H1 (cell line): ENCODE data around the gene SLC25A30. TPM values are rescaled to one million over a fixed set of nuclear protein-coding genes. Genes with fewer than 3 reads are reported as not detected.

Experiments
- CTCF ChIA-PET: fragments of 300-600 bp; sonication (Branson Sonifier 250); formaldehyde crosslinking; loops from one replicate; lab custom pipeline; 2021; ENCODE audit not compliant: partially characterized antibody; lab: Charles Lee
- POLR2A ChIA-PET: fragments of 300-600 bp; sonication (Branson Sonifier 250); formaldehyde crosslinking; loops from one replicate; lab custom pipeline; 2021; ENCODE audit warnings: inconsistent platforms; ENCODE audit not compliant: partially characterized antibody; lab: Charles Lee
- DNase-seq, 2 experiments: peaks; one replicate each; pipeline versions ENCODE4 v3.0.0 to v3.0.0-alpha.2; 2010 to 2022; ENCODE audit warnings: low spot score in 2 of 2, low read depth in 1 of 2, mixed read lengths in 1 of 2
- FAIRE-seq: peaks from 2 replicates; lab custom pipeline; 2011; peaks lifted over from hg19 to GRCh38; lab: Jason Lieb, UNC
- H2AFZ ChIP-seq: 2 replicates; pipeline ENCODE4 v1.8.1; 2012; ENCODE audit warnings: low read length, inconsistent platforms
- H2AK5ac ChIP-seq: 2 replicates; pipeline ENCODE4 v1.6.1; 2013; ENCODE audit warnings: low read depth, low read length
- H2BK120ac ChIP-seq: replicated peaks from 2 replicates; pipeline ENCODE3; 2013; ENCODE audit warnings: low read depth, low read length, inconsistent platforms
- H2BK12ac ChIP-seq: 2 replicates; pipeline ENCODE4 v1.6.1; 2013; ENCODE audit warnings: low read depth, low read length
- H2BK15ac ChIP-seq: 2 replicates; pipeline ENCODE4 v1.6.1; 2013; ENCODE audit warnings: low read length
- H2BK20ac ChIP-seq: 2 replicates; pipeline ENCODE4 v1.6.1; 2013; ENCODE audit warnings: low read length
- H2BK5ac ChIP-seq: 2 replicates; pipeline ENCODE4 v1.6.1; 2013; ENCODE audit warnings: low read depth, low read length
- H3K14ac ChIP-seq: 2 replicates; pipeline ENCODE4 v1.6.1; 2013; ENCODE audit warnings: inconsistent platforms; ENCODE audit not compliant: insufficient read length
- H3K18ac ChIP-seq: 2 replicates; pipeline ENCODE4 v1.6.1; 2013; ENCODE audit warnings: low read length; ENCODE audit errors: extremely low read depth
- H3K23ac ChIP-seq: 2 replicates; pipeline ENCODE4 v1.6.1; 2013; ENCODE audit warnings: inconsistent platforms; ENCODE audit not compliant: insufficient read length
- H3K23me2 ChIP-seq: 2 replicates; pipeline ENCODE4 v1.6.1; 2013; ENCODE audit warnings: low read depth, low read length
- H3K27ac ChIP-seq: 2 replicates; pipeline ENCODE4 v1.6.1; 2011; ENCODE audit warnings: low read depth, low read length, inconsistent platforms
- H3K27me3 ChIP-seq, 4 experiments: replicated peaks in 1 of 4; 1 replicate in 1 of 4; 2 replicates in 3 of 4; pipeline versions ENCODE4 v1.6.1 to v1.8.1; 2011 to 2013; ENCODE audit warnings: low read length in 3 of 4, mild to moderate bottlenecking in 3 of 4, inconsistent platforms in 2 of 4, mixed read lengths in 2 of 4, moderate library complexity in 1 of 4; ENCODE audit not compliant: control insufficient read depth in 3 of 4, insufficient read depth in 3 of 4; ENCODE audit errors: extremely low read depth in 1 of 4
- H3K36me3 ChIP-seq, 4 experiments: 2 replicates each; pipeline versions ENCODE4 v1.6.1 to v1.8.1; 2011 to 2013; ENCODE audit warnings: mild to moderate bottlenecking in 4 of 4, low read length in 3 of 4, moderate library complexity in 2 of 4, control low read depth in 1 of 4, inconsistent platforms in 1 of 4; ENCODE audit not compliant: insufficient read depth in 4 of 4, control insufficient read depth in 2 of 4
- H3K4ac ChIP-seq: replicated peaks from 2 replicates; pipeline ENCODE3; 2013; ENCODE audit warnings: low read length, low read depth, mixed read lengths, inconsistent platforms; ENCODE audit not compliant: insufficient read length
- H3K4me1 ChIP-seq, 4 experiments: replicated peaks in 1 of 4; 1 replicate in 1 of 4; 2 replicates in 3 of 4; pipeline versions ENCODE4 v1.6.1 to v1.8.1; 2011 to 2013; ENCODE audit warnings: low read length in 3 of 4, inconsistent platforms in 2 of 4, mixed read lengths in 1 of 4; ENCODE audit not compliant: insufficient read depth in 4 of 4, control insufficient read depth in 3 of 4
- H3K4me2 ChIP-seq, 2 experiments: 2 replicates each; pipeline versions ENCODE4 v1.6.1 to v1.8.1; 2011 to 2013; ENCODE audit warnings: low read depth in 2 of 2, low read length in 2 of 2, control low read depth in 1 of 2, inconsistent platforms in 1 of 2, mild to moderate bottlenecking in 1 of 2; ENCODE audit not compliant: insufficient read depth in 1 of 2
- H3K4me3 ChIP-seq, 4 experiments: fragments of 200-600, 300-600 bp in 1 of 4; sonication (generic), shearing (Covaris generic), sonication (Bioruptor Twin) in 1 of 4; 2 replicates each; pipeline versions ENCODE4 v1.5.1 to v1.8.1; 2011 to 2016; ENCODE audit warnings: low read length in 4 of 4, low read depth in 3 of 4, control low read depth in 2 of 4, inconsistent platforms in 2 of 4, mild to moderate bottlenecking in 2 of 4, mixed read lengths in 1 of 4, moderate library complexity in 1 of 4; ENCODE audit not compliant: insufficient read depth in 2 of 4; ENCODE audit errors: extremely low read depth in 1 of 4
- H3K56ac ChIP-seq: replicated peaks from 2 replicates; pipeline ENCODE3; 2013; ENCODE audit warnings: low read depth, mild to moderate bottlenecking, mixed read lengths, low read length, inconsistent platforms; ENCODE audit not compliant: insufficient read length
- H3K79me1 ChIP-seq: 2 replicates; pipeline ENCODE4 v1.6.1; 2013; ENCODE audit warnings: low read depth, low read length, control low read depth
- H3K79me2 ChIP-seq, 2 experiments: 2 replicates each; pipeline versions ENCODE4 v1.6.1 to v1.8.1; 2012 to 2013; ENCODE audit warnings: low read length in 2 of 2, mild to moderate bottlenecking in 2 of 2, inconsistent platforms in 1 of 2; ENCODE audit not compliant: insufficient read depth in 2 of 2, control insufficient read depth in 1 of 2
- H3K9ac ChIP-seq, 4 experiments: replicated peaks in 1 of 4; 1 replicate in 1 of 4; 2 replicates in 3 of 4; pipeline versions ENCODE4 v1.6.1 to v1.8.1; 2011 to 2013; ENCODE audit warnings: low read depth in 3 of 4, low read length in 3 of 4, control low read depth in 2 of 4, mild to moderate bottlenecking in 2 of 4, moderate library complexity in 2 of 4, inconsistent platforms in 1 of 4; ENCODE audit errors: extremely low read depth in 1 of 4
- H3K9me3 ChIP-seq, 2 experiments: 2 replicates each; pipeline versions ENCODE4 v1.6.1 to v1.8.1; 2012 to 2013; ENCODE audit warnings: mild to moderate bottlenecking in 2 of 2, moderate library complexity in 2 of 2, control low read depth in 1 of 2, inconsistent platforms in 1 of 2, low read depth in 1 of 2, low read length in 1 of 2, mixed read lengths in 1 of 2; ENCODE audit not compliant: insufficient read depth in 2 of 2
- H4K20me1 ChIP-seq, 2 experiments: replicated peaks in 1 of 2; 2 replicates each; pipeline versions ENCODE3 to v1.8.1; 2011 to 2013; ENCODE audit warnings: inconsistent platforms in 2 of 2, low read length in 2 of 2, mild to moderate bottlenecking in 1 of 2; ENCODE audit not compliant: insufficient read depth in 2 of 2, control insufficient read depth in 1 of 2
- H4K5ac ChIP-seq: 2 replicates; pipeline ENCODE4 v1.6.1; 2013; ENCODE audit warnings: low read length, low read depth, mixed read lengths, inconsistent platforms; ENCODE audit not compliant: insufficient read length
- H4K8ac ChIP-seq: 2 replicates; pipeline ENCODE4 v1.8.0; 2013; ENCODE audit warnings: mild to moderate bottlenecking, moderate library complexity, low read length, inconsistent platforms; ENCODE audit not compliant: insufficient read depth; ENCODE audit errors: extremely low read depth
- H4K91ac ChIP-seq: replicated peaks from 2 replicates; pipeline ENCODE3; 2013; ENCODE audit warnings: low read length, mixed read lengths, inconsistent platforms; ENCODE audit not compliant: insufficient read length
- BRCA1 ChIP-seq: IDR thresholded peaks from 2 replicates; pipeline ENCODE4 v1.6.1; 2012; ENCODE audit warnings: low read depth, low read length, improper control_type of control experiment
- CBX5 ChIP-seq: fragments of 300-800, 300-1000 bp; sonication (generic); IDR thresholded peaks from 2 replicates; pipeline ENCODE4 v1.7.1; 2016; ENCODE audit warnings: antibody characterized with exemption, low read length, low read depth
- CTBP2 ChIP-seq: IDR thresholded peaks from 2 replicates; pipeline ENCODE4 v1.7.0; 2011; ENCODE audit warnings: borderline replicate concordance, mild to moderate bottlenecking, moderate library complexity, mixed read lengths, low read length; ENCODE audit not compliant: insufficient read depth, insufficient read length
- MAFK ChIP-seq: IDR thresholded peaks from 2 replicates; pipeline ENCODE4 v1.6.1; 2012; ENCODE audit warnings: low read depth, mild to moderate bottlenecking, improper control_type of control experiment, low read length
- RNF2 ChIP-seq: fragments of 200-900, 300-1000 bp; sonication (generic); IDR thresholded peaks from 2 replicates; pipeline ENCODE4 v1.7.1; 2016; ENCODE audit warnings: borderline replicate concordance, low read depth, mild to moderate bottlenecking, antibody characterized with exemption, low read length; ENCODE audit not compliant: poor library complexity, severe bottlenecking; ENCODE audit errors: missing control alignments
- SP2 ChIP-seq: IDR thresholded peaks from 2 replicates; pipeline ENCODE4 v1.6.1; 2012; ENCODE audit warnings: mild to moderate bottlenecking, low read length, inconsistent platforms
- SRF ChIP-seq: IDR thresholded peaks from 2 replicates; pipeline ENCODE4 v1.6.1; 2011; ENCODE audit warnings: mild to moderate bottlenecking, low read depth, low read length, moderate library complexity
- WGBS, 2 experiments: shearing (Covaris generic) in 1 of 2; methylation state at CpG; one replicate each; pipeline versions ENCODE4 v1.1.6 to v1.1.7; 2013 to 2015; ENCODE audit warnings: low lambda C conversion rate in 2 of 2, mixed read lengths in 2 of 2, inconsistent platforms in 1 of 2, low coverage in 1 of 2, missing lambda C conversion rate in 1 of 2; ENCODE audit not compliant: insufficient replicate concordance in 2 of 2, insufficient coverage in 1 of 2, insufficient read length in 1 of 2; ENCODE audit errors: extremely low coverage in 1 of 2, missing lambda C conversion rate in 1 of 2; 5-methylcytosine and 5-hydroxymethylcytosine counted together
- polyA plus RNA-seq, 7 experiments: library from polyadenylated mRNA; depleted of rRNA in 3 of 7; stranded (reverse) in 5 of 7; unstranded in 2 of 7; fragments of >200 nt in 5 of 7; fragments of 200-250 nt in 2 of 7; gene quantifications; 1 replicate in 5 of 7; 2 replicates in 1 of 7; 4 replicates in 1 of 7; pipeline versions ENCODE4 v1.2.1 to v1.2.3, GENCODE V29; 2011 to 2013; ENCODE audit warnings: missing spikeins in 2 of 7, mixed read lengths in 2 of 7
- total RNA-seq: library from RNA; stranded (reverse); fragmentation: NEBNext Ultra II Directional; extraction: Animal tissue kit (Norgen Biotek cat#: 25700); gene quantifications from 2 replicates; pipeline ENCODE4 v1.2.1, GENCODE V29; 2021

The SLC25A30 gene
- total and polyA plus RNA-seq, 2 of the 8 experiments (the other 6 are each of a cell fraction or from before 2014, with no cell fraction given): 2.1 to 8.7 TPM

GRCh38 chr13:45413826-45414307 lies 4.3 kb downstream of the SLC25A30 start:
- H2BK15ac ChIP-seq: no peak overlapping the region
- no peak overlapping the region for H4K5ac ChIP-seq
- H4K20me1 ChIP-seq: peaks cover 1 to 4% of the 10 kb centered on the region in 2 experiments
- H2BK20ac ChIP-seq: no peak overlapping the region
- H4K8ac ChIP-seq: no peak overlapping the region
- DNase-seq (no peak), FAIRE-seq (no peak)
- no peak overlapping the region for H3K14ac ChIP-seq
- H3K9me3 ChIP-seq: no peaks in the 10 kb centered on the region
- peaks cover 0 to 3% (median 0%) of the 10 kb centered on the region in 4 experiments; a peak in 2 of 7 replicates for H3K27me3 ChIP-seq
- no peaks in the 10 kb centered on the region for H3K79me2 ChIP-seq
- H3K56ac ChIP-seq: no peak overlapping the region
- no peak overlapping the region for H2AK5ac ChIP-seq
- no peak overlapping the region for H3K9ac ChIP-seq
- H4K91ac ChIP-seq: no peak overlapping the region
- POLR2A ChIA-PET: interaction anchor here (1.2 to 1.6 kb wide), 2 partner anchors 72 kb away, joined by 3 to 5 read pairs; partner anchors contain the start of gene TPT1
- no peak overlapping the region for H3K4ac ChIP-seq
- H3K4me2 ChIP-seq: no peak overlapping the region
- H3K79me1 ChIP-seq: peaks cover 2% of the 10 kb centered on the region; the same call in 1 of the 2 replicates
- H2BK12ac ChIP-seq: no peak overlapping the region
- H3K18ac ChIP-seq: no peak overlapping the region
- no peak overlapping the region for H2AFZ ChIP-seq
- WGBS, 2 experiments: 89% methylated on average over 4 of the region's 4 CpGs; no CpG with 5 or more reads in 1 of the 2 experiments
- H3K4me1 ChIP-seq: no peaks in the 10 kb centered on the region; a peak in 1 of 7 replicates
- H2BK120ac ChIP-seq: no peak overlapping the region
- no peak for TF ChIP-seq SRF
- TF ChIP-seq SP2: no peak
- no peak for TF ChIP-seq CBX5
- TF ChIP-seq RNF2: no peak
- TF ChIP-seq BRCA1: no peak
- no peak for TF ChIP-seq CTBP2
- TF ChIP-seq MAFK: no peak
- no peak overlapping the region for H2BK5ac ChIP-seq
- H3K23ac ChIP-seq: no peak overlapping the region
- no peak overlapping the region for H3K4me3 ChIP-seq
- H3K23me2 ChIP-seq: peaks cover 4% of the 10 kb centered on the region; the same call in 1 of the 2 replicates
- no peak overlapping the region for H3K27ac ChIP-seq
- CTCF ChIA-PET: interaction anchor here (0.8 to 3.2 kb wide), 7 partner anchors 10 to 44 kb away, joined by 3 to 17 read pairs (median 3); no protein-coding TSS in a partner anchor
- H3K36me3 ChIP-seq: peaks cover 0 to 3% (median 0%) of the 10 kb centered on the region in 4 experiments; a peak in 1 of 8 replicates
